OCI-LY7 (cell line): ENCODE results near the gene DHRS12. TPM values are rescaled to one million over a fixed set of nuclear protein-coding genes. Genes with fewer than 3 reads are reported as not detected.
"Not testable (repeated sequence)": the region's sequence is repeated elsewhere in the genome, so short reads cannot be mapped to it uniquely, and the experiment has no call there.

Experiments used
- BruUV-seq: library from RNA; stranded (reverse); fragments of 400-500 nt; replicated peaks from 2 replicates; lab custom pipeline; 2021; lab: Mats Ljungman, UMichigan
- CTCF ChIA-PET: fragments of 300-600 bp; sonication (Branson Sonifier 250); formaldehyde crosslinking; loops from one replicate; lab custom pipeline; 2022; ENCODE audit warnings: antibody characterized with exemption; ENCODE audit not compliant: unreplicated experiment; lab: Charles Lee
- POLR2A ChIA-PET: fragments of 300-600 bp; sonication (Branson Sonifier 250); formaldehyde crosslinking; loops from one replicate; lab custom pipeline; 2022; ENCODE audit warnings: antibody characterized with exemption; lab: Charles Lee
- DNase-seq: peaks from one replicate; pipeline ENCODE4 v3.0.0-alpha.2; 2015; ENCODE audit warnings: low spot score
- H2AFZ ChIP-seq: fragments of 200-600 bp; sonication (generic), shearing (Covaris generic); 2 replicates; pipeline ENCODE4 v1.6.1; 2014; ENCODE audit warnings: mild to moderate bottlenecking, antibody characterized with exemption, low read length, moderate library complexity
- H3K27ac ChIP-seq: fragments of 200-600 bp; sonication (generic); 2 replicates; pipeline ENCODE4 v1.5.1; 2014; ENCODE audit warnings: mixed run types, low read depth, mild to moderate bottlenecking, moderate library complexity, low read length, inconsistent platforms; ENCODE audit not compliant: poor library complexity, severe bottlenecking
- H3K36me3 ChIP-seq: fragments of 200-600 bp; sonication (generic); 2 replicates; pipeline ENCODE4 v1.6.1; 2014; ENCODE audit warnings: mild to moderate bottlenecking, antibody characterized with exemption, low read length, moderate library complexity, mixed read lengths; ENCODE audit not compliant: insufficient read depth
- H3K4me1 ChIP-seq: fragments of 200-600 bp; sonication (generic); 2 replicates; pipeline ENCODE4 v1.5.1; 2014; ENCODE audit warnings: mild to moderate bottlenecking, low read length; ENCODE audit not compliant: insufficient read depth, poor library complexity, severe bottlenecking
- H3K4me2 ChIP-seq: fragments of 200-600 bp; sonication (generic); 2 replicates; pipeline ENCODE4 v1.6.1; 2014; ENCODE audit warnings: mild to moderate bottlenecking, low read length
- H3K4me3 ChIP-seq: fragments of 200-600 bp; sonication (generic); 2 replicates; pipeline ENCODE4 v1.5.1; 2014; ENCODE audit warnings: mild to moderate bottlenecking, low read depth, low read length; ENCODE audit not compliant: poor library complexity, severe bottlenecking
- H3K79me2 ChIP-seq: fragments of 200-600 bp; sonication (generic); 2 replicates; pipeline ENCODE4 v1.6.1; 2016; ENCODE audit warnings: low read depth, mild to moderate bottlenecking, low read length, moderate library complexity, mixed read lengths; ENCODE audit not compliant: insufficient read depth
- H3K9me2 ChIP-seq: fragments of 200-600 bp; sonication (generic); 2 replicates; pipeline ENCODE4 v1.6.1; 2016; ENCODE audit warnings: mild to moderate bottlenecking, low read length, mixed read lengths; ENCODE audit not compliant: insufficient read depth
- H3K9me3 ChIP-seq: fragments of 200-600 bp; sonication (generic); 2 replicates; pipeline ENCODE4 v1.6.1; 2014; ENCODE audit warnings: mild to moderate bottlenecking, mixed run types, low read length, mixed read lengths
- H4K20me1 ChIP-seq: fragments of 200-600 bp; sonication (generic); 2 replicates; pipeline ENCODE4 v1.6.1; 2014; ENCODE audit warnings: mild to moderate bottlenecking, antibody characterized with exemption, low read length, moderate library complexity, mixed read lengths; ENCODE audit not compliant: insufficient read depth
- EZH2phosphoT487 ChIP-seq: fragments of 200-600 bp; sonication (generic); IDR thresholded peaks from 2 replicates; pipeline ENCODE4 v1.6.1; 2018; ENCODE audit warnings: low read depth, borderline replicate concordance, mild to moderate bottlenecking, mixed run types, antibody characterized with exemption, low read length, moderate library complexity, mixed read lengths
- intact Hi-C: fragments of 100-400 bp; cut with micrococcal nuclease; formaldehyde crosslinking; loops from one replicate; pipeline ENCODE4 v1.10.0; 2022; ENCODE audit not compliant: unreplicated experiment
- total RNA-seq, 2 experiments: library from RNA; depleted of rRNA in 1 of 2; stranded (reverse); fragments of >200 nt in 1 of 2; shearing (Covaris generic) in 1 of 2; gene quantifications; 2 replicates each; pipeline ENCODE4 v1.2.3, GENCODE V29; 2014 to 2022
- TF ChIP-seq, protein P1 (sequence below): fragments of 200-600 bp; sonication (generic); conservative IDR thresholded peaks from 2 replicates; pipeline ENCODE4 v1.5.1; 2014; ENCODE audit warnings: mild to moderate bottlenecking, antibody characterized with exemption, low read length, moderate library complexity, mixed read lengths

The DHRS12 gene
- total RNA-seq, 2 experiments from 2014 or later = 3.5 to 11.9 TPM

DNA sequence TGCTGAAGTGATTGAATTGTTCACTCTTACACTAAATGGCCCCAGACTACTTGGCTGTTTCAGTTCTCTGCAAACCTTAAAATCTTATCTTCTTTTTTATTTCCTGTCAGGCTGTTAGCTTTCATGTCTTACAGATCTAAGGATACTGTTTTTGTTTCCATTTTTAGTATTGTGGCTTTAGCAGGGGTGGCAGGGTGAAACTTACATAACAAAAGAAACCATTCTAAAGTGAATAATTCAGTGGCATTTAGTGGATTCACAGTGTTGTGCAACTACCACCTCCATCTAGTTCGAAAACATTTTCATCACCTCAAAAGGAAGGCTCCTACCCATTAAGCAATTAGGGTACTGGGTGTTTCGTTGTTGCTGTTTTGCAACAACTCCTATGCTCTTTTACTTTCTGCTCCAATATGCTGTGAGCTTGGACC lies 21.2 kb upstream of the DHRS12 start:
- TF ChIP-seq EZH2phosphoT487 = no peak
- TF ChIP-seq, protein P1, sequence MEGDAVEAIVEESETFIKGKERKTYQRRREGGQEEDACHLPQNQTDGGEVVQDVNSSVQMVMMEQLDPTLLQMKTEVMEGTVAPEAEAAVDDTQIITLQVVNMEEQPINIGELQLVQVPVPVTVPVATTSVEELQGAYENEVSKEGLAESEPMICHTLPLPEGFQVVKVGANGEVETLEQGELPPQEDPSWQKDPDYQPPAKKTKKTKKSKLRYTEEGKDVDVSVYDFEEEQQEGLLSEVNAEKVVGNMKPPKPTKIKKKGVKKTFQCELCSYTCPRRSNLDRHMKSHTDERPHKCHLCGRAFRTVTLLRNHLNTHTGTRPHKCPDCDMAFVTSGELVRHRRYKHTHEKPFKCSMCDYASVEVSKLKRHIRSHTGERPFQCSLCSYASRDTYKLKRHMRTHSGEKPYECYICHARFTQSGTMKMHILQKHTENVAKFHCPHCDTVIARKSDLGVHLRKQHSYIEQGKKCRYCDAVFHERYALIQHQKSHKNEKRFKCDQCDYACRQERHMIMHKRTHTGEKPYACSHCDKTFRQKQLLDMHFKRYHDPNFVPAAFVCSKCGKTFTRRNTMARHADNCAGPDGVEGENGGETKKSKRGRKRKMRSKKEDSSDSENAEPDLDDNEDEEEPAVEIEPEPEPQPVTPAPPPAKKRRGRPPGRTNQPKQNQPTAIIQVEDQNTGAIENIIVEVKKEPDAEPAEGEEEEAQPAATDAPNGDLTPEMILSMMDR = no peak
- ChIA-PET CTCF (interaction anchor here (0.9 to 4.9 kb wide), 3 partner anchors 10 to 24 kb away, joined by 3 to 29 read pairs (median 5); no protein-coding TSS in a partner anchor), POLR2A (interaction anchor here (0.6 to 10.6 kb wide), 7 partner anchors 12 to 372 kb away, joined by 3 to 147 read pairs (median 4); partner anchors contain the start of genes ALG11 and INTS6)
- no peaks in the 10 kb centered on the region for H3K9me3 ChIP-seq
- peaks cover 100% of the 10 kb centered on the region for H3K4me1 ChIP-seq
- no peaks in the 10 kb centered on the region for H3K36me3 ChIP-seq
- H2AFZ ChIP-seq = peak overlapping the region; percentile 61; the same call in 1 of the 2 replicates
- H3K9me2 ChIP-seq = no peaks in the 10 kb centered on the region
- peak; percentile 72 for DNase-seq
- H3K4me3 ChIP-seq = peak overlapping the region; percentile 25
- intact Hi-C loops = loop anchor here (10.0 kb wide), 2 partner anchors 930 to 1230 kb away; no protein-coding TSS in a partner anchor
- H3K27ac ChIP-seq = peak overlapping the region; percentile 95
- peak overlapping the region; percentile 77 for H3K4me2 ChIP-seq
- H3K79me2 ChIP-seq = no peaks in the 10 kb centered on the region
- no peaks in the 10 kb centered on the region for H4K20me1 ChIP-seq
- BruUV-seq = no TSS peak

DNA sequence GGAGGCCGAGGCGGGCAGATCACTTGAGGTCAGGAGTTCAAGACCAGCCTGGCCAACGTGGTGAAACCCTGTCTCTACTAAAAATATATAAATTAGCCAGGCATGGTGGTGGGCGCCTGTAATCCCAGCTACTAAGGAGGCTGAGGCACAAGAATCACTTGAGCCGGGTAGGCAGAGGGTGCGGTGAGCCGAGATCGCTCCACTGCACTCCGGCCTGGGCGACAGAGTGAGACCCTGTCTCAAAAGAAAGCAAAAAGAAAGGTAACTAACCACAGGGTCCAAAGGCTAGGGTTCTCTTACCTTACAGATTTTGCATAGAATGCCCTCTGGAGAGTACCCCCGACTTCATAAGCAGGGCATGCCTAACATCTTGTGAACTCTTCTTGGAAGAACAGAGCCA lies 20.7 kb upstream of the DHRS12 start:
- intact Hi-C loops = loop anchor here (10.0 kb wide), 2 partner anchors 930 to 1230 kb away; no protein-coding TSS in a partner anchor
- H4K20me1 ChIP-seq, DNase-seq, H3K36me3 ChIP-seq, H3K9me3 ChIP-seq, H3K9me2 ChIP-seq, H3K79me2 ChIP-seq, BruUV-seq: not testable (repeated sequence)
- peak overlapping the region; percentile 25 for H3K4me3 ChIP-seq
- peak overlapping the region; percentile 61; the same call in 1 of the 2 replicates for H2AFZ ChIP-seq
- ChIA-PET POLR2A (interaction anchor here (1.0 to 10.6 kb wide), 3 partner anchors 12 to 18 kb away, joined by 3 to 147 read pairs (median 3); no protein-coding TSS in a partner anchor), CTCF (interaction anchor here (1.5 kb wide), 1 partner anchor 11 kb away, joined by 5 read pairs; no protein-coding TSS in a partner anchor)
- peak overlapping the region; percentile 77 for H3K4me2 ChIP-seq
- peak overlapping the region; percentile 95 for H3K27ac ChIP-seq
- H3K4me1 ChIP-seq = peaks cover 100% of the 10 kb centered on the region

DNA sequence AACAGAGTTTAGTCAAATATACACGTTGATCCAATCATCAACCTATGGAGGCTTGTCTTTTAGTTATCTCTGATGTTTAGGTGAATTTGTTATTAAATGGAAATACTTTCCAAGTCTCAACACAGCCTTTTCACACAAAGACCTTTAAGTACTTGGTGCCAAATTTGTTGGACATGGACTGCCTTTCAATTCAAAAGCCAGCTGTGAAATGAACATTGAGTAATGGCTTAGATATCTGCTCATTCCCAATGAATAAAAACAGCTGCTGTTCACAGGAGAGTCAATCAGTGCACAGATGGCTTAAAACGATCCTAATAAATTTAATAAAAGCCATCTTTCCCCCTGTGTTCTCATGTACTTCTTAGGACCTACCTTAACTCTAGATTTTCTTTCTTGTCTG lies 19.9 kb upstream of the DHRS12 start:
- H3K27ac ChIP-seq = peak overlapping the region; percentile 95
- no peak overlapping the region for H3K4me3 ChIP-seq
- no peaks in the 10 kb centered on the region for H3K9me2 ChIP-seq
- ChIA-PET CTCF (no interaction called here), POLR2A (interaction anchor here (0.7 to 10.6 kb wide), 4 partner anchors 8 to 404 kb away, joined by 3 to 147 read pairs (median 26); no protein-coding TSS in a partner anchor)
- peaks cover 100% of the 10 kb centered on the region for H3K4me1 ChIP-seq
- H4K20me1 ChIP-seq = no peaks in the 10 kb centered on the region
- TF ChIP-seq, protein P1 = no peak
- TF ChIP-seq EZH2phosphoT487 = no peak
- no peak for DNase-seq
- H3K79me2 ChIP-seq = no peaks in the 10 kb centered on the region
- no peak overlapping the region for H2AFZ ChIP-seq
- BruUV-seq = no TSS peak
- no peaks in the 10 kb centered on the region for H3K9me3 ChIP-seq
- peak overlapping the region; percentile 77 for H3K4me2 ChIP-seq
- intact Hi-C loops = loop anchor here (10.0 kb wide), 2 partner anchors 929 to 1229 kb away; no protein-coding TSS in a partner anchor
- H3K36me3 ChIP-seq = no peaks in the 10 kb centered on the region
